ENCODE measurements around the gene HIVEP2. TPM values are rescaled to one million over a fixed set of nuclear protein-coding genes. Genes with fewer than 3 reads are reported as not detected.

HIVEP2 gene
- polyA plus RNA-seq, 10 donors: 11.7 to 25.4 (median 18.7) TPM

GRCh38 chr6:142945446-142946180 lies 637 bp upstream of the HIVEP2 start:
- peak in 2 of 3 donors; percentile 61 to 89 for DNase-seq

GRCh38 chr6:142944124-142945048 lies 590 bp downstream of the HIVEP2 start:
- peak; percentile 91 to 96 (median 92) for DNase-seq

DNA sequence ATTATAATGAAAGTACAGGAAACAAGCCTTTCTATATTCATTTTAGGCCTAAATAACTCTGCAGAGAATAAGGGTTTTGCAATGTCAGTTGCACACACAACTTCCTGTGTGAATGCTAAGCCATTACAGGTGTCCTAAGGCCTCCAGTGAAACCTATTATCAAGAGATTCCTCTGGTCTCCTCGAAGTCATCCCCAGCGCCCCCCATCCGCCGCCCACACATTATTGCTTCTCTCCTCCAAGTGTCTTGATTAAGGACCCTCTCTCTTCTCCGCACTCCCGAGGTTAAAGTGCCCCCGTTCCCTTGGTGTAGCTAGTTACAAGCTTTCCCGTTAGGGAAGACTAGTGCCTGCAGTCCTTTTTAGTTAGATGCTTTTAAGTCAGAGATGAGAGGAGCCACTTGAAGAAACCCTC lies 1.3 kb downstream of the HIVEP2 start:
- peak in 2 of 3 donors; percentile 32 to 71 for DNase-seq

- peak; percentile 43 to 69 (median 59) for DNase-seq
Measured at GRCh38 chr6:142942805-142943227, 2.2 kb downstream of the HIVEP2 start.

GRCh38 chr6:142942238-142942637 lies 2.7 kb downstream of the HIVEP2 start:
- DNase-seq: no peak

DNA sequence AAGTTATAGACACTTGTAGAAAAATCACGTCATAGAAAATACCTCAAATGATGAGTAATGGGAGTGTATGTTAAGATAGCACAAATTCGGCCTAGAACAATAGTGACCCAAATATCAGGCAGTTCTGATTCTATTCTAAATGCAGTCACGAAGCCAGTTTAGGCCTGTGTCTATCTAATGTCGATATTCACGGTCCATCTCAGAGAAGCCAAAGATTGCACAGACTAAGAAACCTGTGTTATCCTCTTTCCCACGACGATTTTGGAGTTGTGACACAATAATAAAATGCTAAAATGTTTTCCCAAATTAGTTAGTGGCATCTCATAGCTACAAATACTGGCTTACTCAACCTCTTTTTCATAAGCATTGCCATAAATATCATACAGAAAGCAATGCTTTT lies 4.0 kb downstream of the HIVEP2 start:
- no peak for DNase-seq

GRCh38 chr6:142940487-142940886 lies 4.5 kb downstream of the HIVEP2 start:
- no peak for DNase-seq

DNA sequence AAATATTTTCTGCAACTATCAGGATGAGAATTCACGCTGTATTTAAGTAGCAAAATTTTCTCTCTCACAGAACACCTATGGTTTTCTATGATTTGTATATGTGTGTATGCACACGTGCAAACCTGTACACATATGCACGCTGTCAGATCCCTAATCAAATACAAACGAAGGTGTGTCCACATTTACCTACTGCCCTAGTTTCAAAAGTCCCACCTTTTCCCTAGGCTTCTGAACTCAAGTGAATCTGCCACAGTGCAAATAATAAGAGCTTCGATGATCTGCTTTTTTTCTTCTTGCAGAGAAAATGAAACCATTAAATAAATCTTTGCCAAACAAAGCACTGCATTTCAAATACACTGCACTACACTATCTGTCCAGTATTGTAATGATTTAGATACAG lies 6.5 kb downstream of the HIVEP2 start:
- DNase-seq: no peak

DNA sequence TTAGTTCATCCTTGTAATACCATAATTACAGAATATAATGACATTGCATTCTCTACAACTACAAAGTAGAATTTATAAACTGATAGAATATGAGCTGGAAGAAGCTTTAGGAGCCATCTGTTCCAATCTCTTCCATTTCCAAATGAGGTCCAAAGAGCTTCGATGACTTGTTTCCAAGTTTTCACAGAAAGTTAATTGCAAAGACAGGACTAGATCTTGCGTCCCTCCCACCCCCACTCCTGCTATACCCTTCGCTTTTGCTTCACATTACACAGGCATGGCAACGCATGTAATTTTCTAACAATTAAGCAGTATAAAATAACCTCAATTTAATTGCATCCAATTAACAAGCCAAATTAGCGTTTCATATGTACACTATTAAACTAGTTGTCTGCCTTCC lies 7.0 kb downstream of the HIVEP2 start:
- no peak for DNase-seq

DNA sequence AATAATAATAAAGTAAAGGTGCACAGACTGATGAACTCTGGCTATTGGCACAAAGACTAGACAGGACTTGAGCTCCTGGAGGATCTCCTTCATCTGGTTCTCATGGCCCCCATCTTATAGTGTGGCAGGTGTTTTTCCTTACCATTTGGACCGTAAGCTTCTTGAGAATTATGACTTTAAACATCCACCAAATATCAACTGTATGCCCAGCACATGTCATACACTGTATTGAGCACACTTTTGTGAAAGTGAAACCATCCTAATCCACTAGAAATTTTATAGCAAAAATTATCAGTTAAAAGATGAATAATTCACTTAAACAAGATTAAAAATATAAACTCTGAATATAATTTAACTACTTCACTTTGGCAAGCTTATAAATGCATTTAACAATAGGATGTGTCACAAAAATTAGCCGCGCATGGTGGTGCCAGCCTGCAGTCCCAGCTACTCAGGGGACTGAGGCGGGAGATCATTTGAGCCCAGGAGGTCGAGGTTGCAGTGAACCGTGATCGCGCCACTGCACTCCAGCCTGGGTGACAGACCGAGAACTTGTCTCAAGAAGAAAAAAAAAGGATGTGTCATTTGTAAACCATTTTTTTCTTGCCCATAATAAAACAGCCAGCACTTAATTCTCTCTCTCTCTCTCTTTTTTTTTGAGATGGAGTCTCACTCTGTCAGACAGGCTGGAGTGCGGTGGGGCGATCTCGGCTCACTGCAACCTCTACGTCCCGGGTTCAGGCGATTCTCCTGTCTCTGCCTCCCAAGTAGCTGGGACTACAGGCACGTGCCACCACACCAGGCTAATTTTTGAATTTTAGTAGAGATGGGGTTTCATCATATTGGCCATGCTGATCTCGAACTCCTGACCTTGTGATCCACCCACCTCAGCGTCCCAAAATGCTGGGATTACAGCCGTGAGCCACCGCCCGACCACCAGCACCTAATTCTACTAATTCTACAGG lies 9.1 kb downstream of the HIVEP2 start:
- no peak for DNase-seq

- DNase-seq: no peak
Measured at GRCh38 chr6:142934599-142934998, 10.4 kb downstream of the HIVEP2 start.

DNA sequence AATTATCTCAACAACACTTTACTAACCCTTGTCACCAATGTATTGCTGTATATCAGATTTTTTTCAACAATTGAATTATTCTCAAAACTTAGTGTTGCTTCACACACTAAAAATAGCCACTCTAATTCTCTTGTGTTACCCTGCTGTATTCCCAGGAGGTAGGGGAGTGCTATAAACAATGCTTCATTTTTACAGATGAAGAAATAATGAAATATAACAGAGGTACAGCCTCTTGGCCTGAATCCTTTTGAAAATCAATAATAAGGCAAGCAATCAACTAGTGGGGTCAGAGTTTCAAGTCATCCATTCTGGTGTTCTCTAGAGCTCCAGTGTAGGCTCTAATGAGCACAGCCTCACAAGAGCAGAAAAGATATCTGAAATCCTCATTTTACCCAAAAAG lies 10.9 kb downstream of the HIVEP2 start:
- DNase-seq: no peak

GRCh38 chr6:142933701-142934100 lies 11.3 kb downstream of the HIVEP2 start:
- no peak for DNase-seq

DNA sequence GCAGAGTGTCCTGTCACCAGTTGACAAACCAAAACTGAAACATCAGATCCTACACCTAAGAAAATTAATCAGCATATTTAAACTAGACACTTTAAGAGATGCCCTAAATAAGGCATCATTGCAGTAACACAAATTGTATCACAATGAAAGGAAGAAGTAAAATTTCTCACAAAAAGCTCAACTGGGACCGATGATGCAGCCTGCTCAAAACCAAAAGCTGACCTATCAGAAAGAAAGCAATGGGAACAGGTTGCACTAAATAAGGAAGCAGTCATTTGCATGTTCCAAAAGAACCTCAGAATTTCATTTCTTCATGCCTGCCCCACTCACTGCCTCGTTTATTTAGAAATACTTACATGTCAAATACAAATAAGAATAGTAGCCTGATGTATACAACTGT lies 12.1 kb downstream of the HIVEP2 start:
- no peak for DNase-seq

DNA sequence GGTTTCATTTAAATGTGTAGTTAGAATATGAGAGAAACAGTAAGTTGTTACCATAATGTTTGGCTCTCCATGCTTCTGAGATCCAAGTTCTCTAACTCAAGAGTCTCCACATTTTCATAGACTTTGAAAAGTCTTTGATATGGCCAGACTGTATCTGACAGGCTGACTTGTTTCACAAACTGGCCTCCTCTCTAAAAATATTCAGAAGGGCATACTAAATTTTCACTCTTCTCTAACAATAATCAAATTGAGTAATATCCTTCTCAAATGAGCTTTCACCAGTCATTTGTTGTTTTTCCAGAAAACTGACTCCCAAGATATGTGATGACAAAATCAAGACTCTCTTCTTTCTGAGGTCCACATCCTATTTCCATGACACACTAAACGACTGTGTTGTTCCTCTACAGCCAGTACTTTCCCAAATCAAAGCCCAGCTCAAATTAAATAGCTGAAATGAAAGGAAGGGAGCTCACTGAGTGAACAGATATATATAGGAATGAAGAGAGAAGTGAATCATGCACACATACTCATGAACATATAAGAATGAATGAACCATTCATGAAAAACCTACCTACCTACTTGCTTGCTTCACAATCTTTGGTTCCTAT lies 15.1 kb downstream of the HIVEP2 start:
- no peak for DNase-seq

- peak in 1 of 3 donors; percentile 27 for DNase-seq
Measured at GRCh38 chr6:142927904-142928303, 17.1 kb downstream of the HIVEP2 start.

GRCh38 chr6:142927271-142927580 lies 17.8 kb downstream of the HIVEP2 start:
- DNase-seq: no peak

- DNase-seq: peak; percentile 72 to 93 (median 84)
Measured at GRCh38 chr6:142926494-142927270, 18.3 kb downstream of the HIVEP2 start.

- no peak for DNase-seq
Measured at GRCh38 chr6:142926177-142926493, 18.8 kb downstream of the HIVEP2 start.

- peak in 1 of 3 donors; percentile 68 for DNase-seq
Measured at GRCh38 chr6:142925575-142926110, 19.3 kb downstream of the HIVEP2 start.
